22Rv1 (cell line): ENCODE results near the gene NLGN4Y.

ENCODE experiments used
- H3K27ac ChIP-seq: fragments of 450-650 bp; 2 replicates; pipeline ENCODE4 v1.5.1; 2017
- ZFX ChIP-seq: fragments of 450-650 bp; IDR thresholded peaks from 2 replicates; pipeline ENCODE4 v1.6.1; 2017; ENCODE audit warnings: antibody characterized with exemption, borderline replicate concordance
- TF ChIP-seq, protein P1 (sequence below): fragments of 450-650 bp; IDR thresholded peaks from 2 replicates; pipeline ENCODE4 v1.5.1; 2017; ENCODE audit warnings: mild to moderate bottlenecking

The NLGN4Y gene

DNA sequence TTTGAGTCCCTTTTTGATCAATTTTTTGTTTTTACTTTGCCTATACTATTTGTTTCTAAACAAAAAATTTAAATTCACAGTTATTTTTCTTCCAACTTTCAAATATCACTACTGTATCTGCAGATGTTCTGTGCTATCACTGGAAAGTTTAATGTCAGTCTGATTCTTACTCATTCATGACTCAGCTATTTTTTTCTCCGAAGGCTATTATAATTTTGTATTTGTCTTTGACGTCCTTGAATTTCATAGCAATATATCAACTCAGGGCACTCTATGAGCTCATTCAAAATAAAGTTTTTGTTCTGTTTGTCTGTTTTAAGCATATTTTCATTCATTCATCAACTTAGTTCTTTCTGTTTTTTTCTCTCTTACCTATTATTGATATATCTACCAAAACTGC lies 273.7 kb downstream of the NLGN4Y start:
- TF ChIP-seq ZFX, result no peak
- TF ChIP-seq, protein P1, sequence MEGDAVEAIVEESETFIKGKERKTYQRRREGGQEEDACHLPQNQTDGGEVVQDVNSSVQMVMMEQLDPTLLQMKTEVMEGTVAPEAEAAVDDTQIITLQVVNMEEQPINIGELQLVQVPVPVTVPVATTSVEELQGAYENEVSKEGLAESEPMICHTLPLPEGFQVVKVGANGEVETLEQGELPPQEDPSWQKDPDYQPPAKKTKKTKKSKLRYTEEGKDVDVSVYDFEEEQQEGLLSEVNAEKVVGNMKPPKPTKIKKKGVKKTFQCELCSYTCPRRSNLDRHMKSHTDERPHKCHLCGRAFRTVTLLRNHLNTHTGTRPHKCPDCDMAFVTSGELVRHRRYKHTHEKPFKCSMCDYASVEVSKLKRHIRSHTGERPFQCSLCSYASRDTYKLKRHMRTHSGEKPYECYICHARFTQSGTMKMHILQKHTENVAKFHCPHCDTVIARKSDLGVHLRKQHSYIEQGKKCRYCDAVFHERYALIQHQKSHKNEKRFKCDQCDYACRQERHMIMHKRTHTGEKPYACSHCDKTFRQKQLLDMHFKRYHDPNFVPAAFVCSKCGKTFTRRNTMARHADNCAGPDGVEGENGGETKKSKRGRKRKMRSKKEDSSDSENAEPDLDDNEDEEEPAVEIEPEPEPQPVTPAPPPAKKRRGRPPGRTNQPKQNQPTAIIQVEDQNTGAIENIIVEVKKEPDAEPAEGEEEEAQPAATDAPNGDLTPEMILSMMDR, result no peak
- no peak overlapping the region for H3K27ac ChIP-seq

DNA sequence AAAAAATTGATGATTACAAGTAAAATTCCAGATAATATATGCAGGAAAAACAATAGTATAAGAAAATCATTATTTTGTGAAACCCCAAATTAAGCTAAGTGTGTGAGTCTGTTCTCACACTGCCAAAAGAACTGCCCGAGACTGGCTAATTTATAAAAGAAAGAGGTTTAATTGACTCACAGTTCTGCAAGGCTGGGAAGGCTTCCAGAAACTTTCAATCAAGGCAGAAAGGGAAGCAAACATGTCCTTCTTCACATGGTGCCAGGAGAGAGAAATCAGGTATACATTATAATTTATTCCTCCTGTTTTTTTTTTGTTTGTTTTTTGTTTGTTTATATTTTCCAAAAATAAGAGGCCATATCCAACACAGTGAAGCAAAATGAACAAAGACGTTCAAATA lies 276.8 kb downstream of the NLGN4Y start:
- TF ChIP-seq, protein P1, result no peak
- no peak for TF ChIP-seq ZFX
- H3K27ac ChIP-seq, result no peak overlapping the region

DNA sequence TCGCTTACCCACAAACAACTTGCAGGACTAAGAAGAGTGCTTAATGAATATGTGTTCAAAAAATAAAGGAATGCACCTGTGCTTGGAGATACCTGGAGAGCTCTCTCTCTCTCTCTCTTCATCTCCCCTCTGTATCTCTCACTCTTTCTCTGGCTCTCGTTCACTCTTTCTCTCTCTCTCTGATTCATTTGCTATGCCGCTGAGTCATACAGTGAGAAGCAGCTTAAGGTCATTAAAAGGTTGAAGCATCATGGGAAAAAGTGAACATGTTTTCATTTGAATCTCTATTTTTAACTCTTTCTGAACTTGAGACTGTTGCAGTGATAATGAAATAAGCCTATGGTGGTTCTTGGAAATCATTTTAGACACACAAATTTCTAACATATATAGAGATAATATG lies 277.8 kb downstream of the NLGN4Y start:
- H3K27ac ChIP-seq, result no peak overlapping the region

DNA sequence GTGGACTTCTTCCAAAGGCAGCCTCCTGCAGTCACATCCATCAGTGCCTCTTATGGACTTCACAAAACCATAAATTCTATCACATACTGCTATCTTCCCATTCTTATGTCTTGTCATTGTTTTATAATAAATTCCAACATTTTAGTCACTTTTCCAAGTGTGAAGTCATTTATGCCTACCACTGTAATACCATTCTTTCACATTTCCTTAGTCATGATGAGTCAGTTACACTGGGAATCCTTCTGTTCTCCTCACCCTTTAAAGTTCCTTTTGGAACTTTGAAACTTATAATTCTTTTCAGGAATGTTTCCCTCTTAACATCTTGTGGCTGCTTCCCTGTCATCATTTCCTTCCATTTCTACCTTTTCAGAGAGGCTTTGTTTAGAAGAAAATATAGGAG lies 279.7 kb downstream of the NLGN4Y start:
- H3K27ac ChIP-seq, result no peak overlapping the region
- TF ChIP-seq, protein P1, result no peak
- no peak for TF ChIP-seq ZFX

More for the DNA sequence above, 277.8 kb downstream of the NLGN4Y start:
- TF ChIP-seq ZFX, result no peak
- TF ChIP-seq, protein P1, result no peak

DNA sequence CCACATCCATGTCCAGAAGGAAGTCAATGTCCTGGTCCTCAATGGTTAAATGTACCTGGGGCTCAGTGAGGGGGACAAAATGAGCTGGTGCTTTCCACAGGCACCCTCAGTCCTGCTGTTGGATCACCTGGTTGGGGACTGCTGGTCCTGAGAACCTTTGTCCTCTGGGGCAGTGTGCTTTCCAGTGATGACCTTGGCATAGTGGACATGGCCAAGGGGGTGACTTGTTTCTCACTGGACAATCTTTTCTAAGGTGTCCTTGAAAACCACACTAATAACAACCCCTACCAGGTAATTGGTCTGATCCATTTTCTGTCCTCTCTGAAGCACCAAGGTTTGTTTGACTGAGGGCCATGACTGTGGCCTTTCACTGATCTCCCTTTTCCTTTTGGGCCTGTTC lies 294.1 kb downstream of the NLGN4Y start:
- TF ChIP-seq, protein P1, result no peak
- no peak for TF ChIP-seq ZFX
- no peak overlapping the region for H3K27ac ChIP-seq

DNA sequence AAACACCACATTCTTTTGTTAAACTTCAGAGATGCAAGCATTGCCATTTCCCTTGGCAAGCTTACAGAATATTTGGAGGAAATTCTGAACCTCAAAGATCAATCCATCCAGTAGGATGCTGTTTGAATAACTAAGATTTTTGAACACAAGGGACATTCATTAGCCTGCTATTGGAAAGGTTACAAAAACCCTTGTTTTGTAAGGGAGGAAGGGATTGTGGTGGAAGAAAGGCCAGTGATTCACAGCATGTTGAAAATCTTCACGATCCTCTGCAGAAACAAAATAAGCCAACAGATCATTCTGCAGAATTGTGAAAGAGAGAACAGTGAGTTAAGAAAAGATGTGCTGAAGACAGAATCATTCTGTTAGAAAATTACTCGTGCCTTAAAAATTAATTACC lies 297.9 kb downstream of the NLGN4Y start:
- H3K27ac ChIP-seq, result no peak overlapping the region
- TF ChIP-seq, protein P1, result no peak
- TF ChIP-seq ZFX, result no peak

- no peak overlapping the region for H3K27ac ChIP-seq
- no peak for TF ChIP-seq ZFX
- TF ChIP-seq, protein P1, result no peak
These were observed 298.6 kb downstream of the NLGN4Y start for GRCh38 chrY:14822906-14823305.
